Panc1 (cell line): ENCODE data around the gene ERCC6. TPM values are rescaled to one million over a fixed set of nuclear protein-coding genes. Genes with fewer than 3 reads are reported as not detected.

Source experiments
- ATAC-seq: fragments of 200-7000 bp; cut with Tn5 transposase; 2 replicates; pipeline ENCODE4 v1.9.1; 2020; ENCODE audit warnings: mild to moderate bottlenecking, moderate library complexity
- BruUV-seq: library from RNA; stranded (reverse); fragments of 400-500 nt; replicated peaks from 2 replicates; lab custom pipeline; 2021; lab: Mats Ljungman, UMichigan
- CTCF ChIA-PET: fragments of 300-600 bp; sonication (Branson Sonifier 250); formaldehyde crosslinking; loops from one replicate; lab custom pipeline; 2022; ENCODE audit warnings: antibody characterized with exemption; lab: Charles Lee
- POLR2A ChIA-PET: fragments of 300-600 bp; sonication (Branson Sonifier 250); formaldehyde crosslinking; loops from one replicate; lab custom pipeline; 2022; ENCODE audit warnings: antibody characterized with exemption; lab: Charles Lee
- DNase-seq: peaks from one replicate; pipeline ENCODE4 v3.0.0-alpha.2; 2010; ENCODE audit warnings: low read depth, low spot score
- H3K27ac ChIP-seq: 2 replicates; pipeline ENCODE4 v1.5.1; 2011; ENCODE audit warnings: mild to moderate bottlenecking, low read length, inconsistent platforms
- H3K27me3 ChIP-seq: fragments of 200-500 bp; sonication (Bioruptor generic); 2 replicates; pipeline ENCODE4 v1.6.0; 2014; ENCODE audit warnings: low read length, inconsistent platforms; ENCODE audit not compliant: control insufficient read depth, insufficient read depth
- H3K36me3 ChIP-seq: fragments of 200-500 bp; sonication (Bioruptor generic); 2 replicates; pipeline ENCODE4 v1.5.1; 2014; ENCODE audit warnings: inconsistent platforms, mild to moderate bottlenecking, low read length, moderate library complexity; ENCODE audit not compliant: control insufficient read depth, insufficient read depth
- H3K4me1 ChIP-seq: 2 replicates; pipeline ENCODE4 v1.5.1; 2011; ENCODE audit warnings: inconsistent platforms, mild to moderate bottlenecking, low read length, moderate library complexity; ENCODE audit not compliant: control insufficient read depth, insufficient read depth
- H3K4me3 ChIP-seq, 2 experiments: 2 replicates each; pipeline ENCODE4 v1.5.1; 2011 to 2012; ENCODE audit warnings: low read depth in 2 of 2, low read length in 2 of 2, mild to moderate bottlenecking in 2 of 2, inconsistent platforms in 1 of 2, moderate library complexity in 1 of 2
- H3K9me3 ChIP-seq: fragments of 200-500 bp; sonication (Bioruptor generic); 2 replicates; pipeline ENCODE4 v1.5.1; 2014; ENCODE audit warnings: low read depth, mild to moderate bottlenecking, inconsistent platforms, low read length, moderate library complexity; ENCODE audit not compliant: control insufficient read depth, insufficient read depth
- CTCF ChIP-seq: fragments of 450-650 bp; IDR thresholded peaks from 2 replicates; pipeline ENCODE4 v1.5.1; 2017; ENCODE audit warnings: mild to moderate bottlenecking
- POLR2AphosphoS5 ChIP-seq: IDR thresholded peaks from 2 replicates; pipeline ENCODE4 v1.6.1; 2012; ENCODE audit warnings: mild to moderate bottlenecking, low read depth, low read length, moderate library complexity
- REST ChIP-seq, 2 experiments: IDR thresholded peaks; 2 replicates each; pipeline ENCODE4 v1.6.1; 2011 to 2012; ENCODE audit warnings: low read depth in 2 of 2, control low read depth in 1 of 2, low read length in 1 of 2, mild to moderate bottlenecking in 1 of 2, moderate library complexity in 1 of 2; ENCODE audit not compliant: insufficient read depth in 1 of 2
- SIN3A ChIP-seq: IDR thresholded peaks from 2 replicates; pipeline ENCODE4 v1.6.1; 2012; ENCODE audit warnings: low read depth, mild to moderate bottlenecking, low read length, moderate library complexity, borderline replicate concordance; ENCODE audit not compliant: insufficient read depth
- TCF7L2 ChIP-seq: IDR thresholded peaks from 2 replicates; pipeline ENCODE4 v1.6.1; 2011; ENCODE audit warnings: mild to moderate bottlenecking, low read depth, low read length, inconsistent platforms
- in situ Hi-C: cut with HindIII; loops from 2 replicates; pipeline ENCODE4 v1.10.0; 2016; ENCODE audit warnings: low sequenced_read_pairs, low pct_unique_long_range_greater_than_20kb
- intact Hi-C: fragments of 100-400 bp; cut with micrococcal nuclease; formaldehyde crosslinking; loops from one replicate; pipeline ENCODE4 v1.10.0; 2022; ENCODE audit not compliant: unreplicated experiment
- total RNA-seq: library from RNA; stranded (reverse); gene quantifications from one replicate; pipeline ENCODE4 v1.2.1, GENCODE V29; 2021; ENCODE audit not compliant: unreplicated experiment

The ERCC6 gene
- total RNA-seq, 1 experiment from 2014 or later: 19.1 TPM

GRCh38 chr10:49527061-49527460, 11.9 kb downstream of the ERCC6 start:
- BruUV-seq: no TSS peak
- no peak for DNase-seq
- Histone ChIP-seq H3K4me1 (no peaks in the 10 kb centered on the region), H3K4me3 (no peak overlapping the region), H3K27me3 (no peaks in the 10 kb centered on the region), H3K9me3 (no peaks in the 10 kb centered on the region), H3K27ac (no peak overlapping the region), H3K36me3 (peaks cover 17% of the 10 kb centered on the region; the same call in 1 of the 2 replicates)
- ChIA-PET POLR2A (no interaction called here), CTCF (interaction anchor here (0.5 kb wide), 1 partner anchor 12 kb away, joined by 4 read pairs; the partner anchor contains the start of gene ERCC6)
- TF ChIP-seq POLR2AphosphoS5 (no peak), CTCF (no peak), SIN3A (no peak), REST (IDR thresholded peaks at IDR 0.05; ENCODE audit: insufficient read depth in 1 of 2, low read depth in 2 of 2, low read length in 1 of 2) (no peak), TCF7L2 (no peak)
- in situ Hi-C loops: no loop called here
- no peak for ATAC-seq
- intact Hi-C loops: no loop called here

GRCh38 chr10:49526619-49527018, 12.3 kb downstream of the ERCC6 start:
- DNase-seq: no peak
- ChIA-PET POLR2A (interaction anchor here (0.5 kb wide), 1 partner anchor 15 kb away, joined by 6 read pairs; no protein-coding TSS in a partner anchor), CTCF (no interaction called here)
- in situ Hi-C loops: no loop called here
- peaks cover 17% of the 10 kb centered on the region; the same call in 1 of the 2 replicates for H3K36me3 ChIP-seq
- no peak overlapping the region for H3K27ac ChIP-seq
- TF ChIP-seq POLR2AphosphoS5 (no peak), REST (IDR thresholded peaks at IDR 0.05; ENCODE audit: insufficient read depth in 1 of 2, low read depth in 2 of 2, low read length in 1 of 2) (no peak), SIN3A (no peak), TCF7L2 (no peak)
- H3K4me3 ChIP-seq: no peak overlapping the region
- H3K4me1 ChIP-seq: no peaks in the 10 kb centered on the region
- no peaks in the 10 kb centered on the region for H3K9me3 ChIP-seq
- ATAC-seq: no peak
- BruUV-seq: no TSS peak
- H3K27me3 ChIP-seq: no peaks in the 10 kb centered on the region
- intact Hi-C loops: no loop called here
